ENCODE measurements around the gene RASD2. TPM values are rescaled to one million over a fixed set of nuclear protein-coding genes. Genes with fewer than 3 reads are reported as not detected.
"Not testable (repeated sequence)": the region's sequence is repeated elsewhere in the genome, so short reads cannot be mapped to it uniquely, and the experiment has no call there.

Gene RASD2
- total and polyA plus RNA-seq, 10 of the 15 experiments (the other 5 are each of a cell fraction or from before 2014, with no cell fraction given) = 0.03 TPM; not detected in 9

DNA sequence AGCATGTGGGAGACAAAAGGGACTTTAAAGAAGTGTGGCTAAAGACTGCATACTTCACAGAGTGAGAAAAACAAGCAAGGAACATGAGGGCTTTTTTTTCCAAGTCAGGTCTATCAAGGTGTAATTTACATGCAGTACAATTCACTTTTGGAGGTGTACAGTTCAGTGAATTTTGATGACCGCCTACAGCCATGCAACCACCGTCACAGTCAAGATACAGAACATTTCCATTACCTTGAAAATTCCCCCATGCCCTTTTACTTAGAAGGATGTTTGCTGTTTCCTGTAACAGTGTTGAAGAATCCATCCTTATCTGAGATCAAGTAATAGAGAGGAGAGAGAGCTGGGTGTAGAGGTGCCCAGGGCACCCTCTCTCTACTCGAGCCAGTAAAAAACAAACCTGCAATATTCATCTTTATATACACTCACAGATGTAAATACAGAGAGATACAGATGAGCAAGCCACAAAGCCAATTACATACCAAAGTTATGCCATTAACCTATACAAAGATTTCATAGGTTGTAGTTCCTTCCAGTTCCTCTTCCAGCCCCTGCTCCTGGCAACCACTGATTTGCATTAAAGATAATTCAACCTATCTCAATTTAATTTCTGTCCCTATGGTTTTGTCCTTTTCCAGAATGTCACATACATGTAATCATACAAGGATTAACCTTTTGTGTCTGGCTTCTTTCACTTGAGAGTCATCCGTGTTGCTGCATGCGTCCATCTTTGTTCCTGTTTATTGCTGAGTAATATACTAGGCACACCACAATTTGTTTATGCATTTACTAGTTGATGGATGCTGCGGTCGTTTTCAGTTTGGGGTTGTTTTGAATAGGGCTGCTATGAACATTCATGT is 35.0 kb upstream of the RASD2 start (continued):
- TF ChIP-seq CEBPB (IDR thresholded peaks at IDR 0.05; ENCODE audit: borderline replicate concordance in 1 of 2, low read depth in 2 of 2, low read length in 2 of 2) (no peak), BCL11A (IDR thresholded peaks at IDR 0.05; ENCODE audit: low read depth, low read length) (no peak), SPI1 (IDR thresholded peaks at IDR 0.05; ENCODE audit: borderline replicate concordance, insufficient read depth, low read depth, low read length) (peak; percentile 56; the same call in 1 of the 2 replicates), KLF5 (IDR thresholded peaks at IDR 0.05; ENCODE audit: partially characterized antibody) (no peak), YY1 (IDR thresholded peaks at IDR 0.05; ENCODE audit: low read depth, low read length) (0 out of 2 replicates have a peak, but pooled peaks have one; percentile 38)
- TF ChIP-seq, protein P1, sequence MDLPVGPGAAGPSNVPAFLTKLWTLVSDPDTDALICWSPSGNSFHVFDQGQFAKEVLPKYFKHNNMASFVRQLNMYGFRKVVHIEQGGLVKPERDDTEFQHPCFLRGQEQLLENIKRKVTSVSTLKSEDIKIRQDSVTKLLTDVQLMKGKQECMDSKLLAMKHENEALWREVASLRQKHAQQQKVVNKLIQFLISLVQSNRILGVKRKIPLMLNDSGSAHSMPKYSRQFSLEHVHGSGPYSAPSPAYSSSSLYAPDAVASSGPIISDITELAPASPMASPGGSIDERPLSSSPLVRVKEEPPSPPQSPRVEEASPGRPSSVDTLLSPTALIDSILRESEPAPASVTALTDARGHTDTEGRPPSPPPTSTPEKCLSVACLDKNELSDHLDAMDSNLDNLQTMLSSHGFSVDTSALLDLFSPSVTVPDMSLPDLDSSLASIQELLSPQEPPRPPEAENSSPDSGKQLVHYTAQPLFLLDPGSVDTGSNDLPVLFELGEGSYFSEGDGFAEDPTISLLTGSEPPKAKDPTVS (IDR thresholded peaks at IDR 0.05; ENCODE audit: low read depth, low read length) = no peak

DNA sequence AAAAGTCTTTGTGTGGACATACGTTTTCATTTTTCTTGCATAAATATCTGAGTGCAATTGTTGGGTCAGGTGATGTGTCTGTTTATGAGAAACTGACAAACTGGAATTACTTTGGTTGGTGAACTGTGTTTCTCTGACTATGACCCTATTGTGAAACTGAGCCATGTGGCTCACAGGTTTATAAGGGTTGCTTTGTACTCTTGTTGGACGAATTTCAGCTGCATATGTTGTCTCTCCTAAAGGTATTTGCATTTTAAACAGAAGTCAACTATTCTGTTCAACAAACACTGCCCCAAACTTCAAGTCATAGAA is 34.4 kb upstream of the RASD2 start:
- in situ Hi-C loops (cut with MboI) (no loop called here), intact Hi-C loops (cut with micrococcal nuclease; ENCODE audit: unreplicated experiment) (no loop called here)
- ChIA-PET RAD21 (ENCODE audit: unreplicated experiment) (no interaction called here), POLR2A (no interaction called here), CTCF (interaction anchor here (1.0 kb wide), 1 partner anchor 13 kb away, joined by 3 read pairs; no protein-coding TSS in a partner anchor), SMC1A (ENCODE audit: uncharacterized antibody, unreplicated experiment) (no interaction called here)
- peak; percentile 89 for FAIRE-seq
- no peaks in the 10 kb centered on the region for H3K36me3 ChIP-seq (ENCODE audit: control insufficient read depth in 2 of 2, insufficient read depth in 2 of 2, low read length in 1 of 2)
- no peaks in the 10 kb centered on the region for H4K20me1 ChIP-seq (ENCODE audit: control insufficient read depth, insufficient read depth)
- no peak overlapping the region for H3K9ac ChIP-seq (ENCODE audit: control insufficient read depth, insufficient read depth, low read length)
- H3K4me3 ChIP-seq = no peak overlapping the region
- ATAC-seq = peak; percentile 72
- 0 out of 2 replicates have a peak, but pooled peaks have one; percentile 23 for TF ChIP-seq RAD51 (IDR thresholded peaks at IDR 0.05)
- no peak for TF ChIP-seq NRF1 (conservative IDR thresholded peaks at IDR 0.05; ENCODE audit: low read depth, low read length)
- no peak for TF ChIP-seq SMARCA5 (IDR thresholded peaks at IDR 0.05)
- TF ChIP-seq SIN3A (IDR thresholded peaks at IDR 0.05; ENCODE audit: low read depth, low read length) = no peak
- peak; percentile 20; the same call in 1 of the 2 replicates for TF ChIP-seq MXI1 (IDR thresholded peaks at IDR 0.05; ENCODE audit: low read depth, low read length)
- no peak for TF ChIP-seq SPI1 (IDR thresholded peaks at IDR 0.05; ENCODE audit: borderline replicate concordance, insufficient read depth, low read depth, low read length)
- TF ChIP-seq RB1 (IDR thresholded peaks at IDR 0.05; ENCODE audit: borderline replicate concordance) = no peak
- no peak for TF ChIP-seq FOXM1 (IDR thresholded peaks at IDR 0.05; ENCODE audit: low read depth, low read length)
- TF ChIP-seq BHLHE40 (IDR thresholded peaks at IDR 0.05; ENCODE audit: borderline replicate concordance in 1 of 2, low read depth in 2 of 2, low read length in 1 of 2) = 0 out of 4 replicates have a peak, but pooled peaks of 1 of the 2 experiments have one; percentile 21
- TF ChIP-seq SMAD1 (IDR thresholded peaks at IDR 0.05; ENCODE audit: low read depth, partially characterized antibody) = no peak
- H3K9me3 ChIP-seq (replicated peaks; ENCODE audit: control insufficient read depth, insufficient read depth, low read length) = no peaks in the 10 kb centered on the region
- H3K4me1 ChIP-seq (ENCODE audit: control insufficient read depth, insufficient read depth, low read length) = peaks cover 14% of the 10 kb centered on the region
- H3K27me3 ChIP-seq (replicated peaks in 1 of 2; ENCODE audit: control insufficient read depth in 2 of 2, insufficient read depth in 2 of 2, low read length in 1 of 2) = no peaks in the 10 kb centered on the region
- H3K27ac ChIP-seq (ENCODE audit: control insufficient read depth, insufficient read depth) = no peak overlapping the region
- BruUV-seq (replicated peaks) = no TSS peak
- H3K79me2 ChIP-seq (ENCODE audit: control insufficient read depth, insufficient read depth, low read length) = no peaks in the 10 kb centered on the region
- 2% methylated on average over 2 of the region's 2 CpGs for WGBS (ENCODE audit: insufficient coverage, insufficient replicate concordance, low lambda C conversion rate, missing lambda C conversion rate)
- H2AFZ ChIP-seq (ENCODE audit: control insufficient read depth, low read depth, low read length) = no peak overlapping the region; the same call in 1 of the 2 replicates
- no peak for DNase-seq (ENCODE audit: low read depth, low spot score)
- H3K4me2 ChIP-seq (ENCODE audit: control insufficient read depth, insufficient read depth) = peak overlapping the region; percentile 21; the same call in 1 of the 2 replicates

DNA sequence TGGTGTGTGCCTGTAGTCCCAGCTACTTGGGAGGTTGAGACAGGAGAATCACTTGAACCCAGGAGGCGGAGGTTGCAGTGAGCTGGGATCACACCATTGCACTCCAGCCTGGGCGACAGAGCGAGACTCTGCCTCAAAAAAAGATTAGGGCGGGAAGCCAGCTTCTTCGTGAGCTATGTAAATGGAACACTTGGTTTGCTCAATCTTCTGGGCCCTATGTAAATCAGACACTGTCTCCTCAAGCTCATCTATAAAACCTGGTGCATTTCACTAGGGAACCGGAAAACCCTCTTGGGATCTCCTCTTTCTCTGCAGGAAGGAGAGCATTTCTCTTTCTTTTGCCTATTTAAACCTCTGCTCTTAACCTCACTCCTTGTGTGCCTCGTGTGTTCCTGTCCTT is 32.8 kb upstream of the RASD2 start:
- H3K36me3 ChIP-seq (ENCODE audit: control insufficient read depth in 2 of 2, insufficient read depth in 2 of 2, low read length in 1 of 2); ATAC-seq; CTCF ChIA-PET; H3K4me3 ChIP-seq; H3K9ac ChIP-seq (ENCODE audit: control insufficient read depth, insufficient read depth, low read length); H3K79me2 ChIP-seq (ENCODE audit: control insufficient read depth, insufficient read depth, low read length); H3K27me3 ChIP-seq (replicated peaks in 1 of 2; ENCODE audit: control insufficient read depth in 2 of 2, insufficient read depth in 2 of 2, low read length in 1 of 2); intact Hi-C loops (cut with micrococcal nuclease; ENCODE audit: unreplicated experiment); in situ Hi-C loops (cut with MboI); H3K9me3 ChIP-seq (replicated peaks; ENCODE audit: control insufficient read depth, insufficient read depth, low read length); FAIRE-seq; RAD21 ChIA-PET (ENCODE audit: unreplicated experiment); H3K27ac ChIP-seq (ENCODE audit: control insufficient read depth, insufficient read depth); DNase-seq (ENCODE audit: low read depth, low spot score); H3K4me2 ChIP-seq (ENCODE audit: control insufficient read depth, insufficient read depth); H2AFZ ChIP-seq (ENCODE audit: control insufficient read depth, low read depth, low read length); POLR2A ChIA-PET; H4K20me1 ChIP-seq (ENCODE audit: control insufficient read depth, insufficient read depth); BruUV-seq (replicated peaks): not testable (repeated sequence)
- SMC1A ChIA-PET (ENCODE audit: uncharacterized antibody, unreplicated experiment) = interaction anchor here (1.2 kb wide), 1 partner anchor 29 kb away, joined by 3 read pairs; no protein-coding TSS in a partner anchor
- 41% methylated on average over 7 of the region's 7 CpGs for WGBS (ENCODE audit: insufficient coverage, insufficient replicate concordance, low lambda C conversion rate, missing lambda C conversion rate)
- peaks cover 14% of the 10 kb centered on the region for H3K4me1 ChIP-seq (ENCODE audit: control insufficient read depth, insufficient read depth, low read length)

Data from GM12878 (cell line).